Measurements from ENCODE around the gene SPATA6.
"Not testable (repeated sequence)": the region's sequence is repeated elsewhere in the genome, so short reads cannot be mapped to it uniquely, and the experiment has no call there.

Gene SPATA6

DNA sequence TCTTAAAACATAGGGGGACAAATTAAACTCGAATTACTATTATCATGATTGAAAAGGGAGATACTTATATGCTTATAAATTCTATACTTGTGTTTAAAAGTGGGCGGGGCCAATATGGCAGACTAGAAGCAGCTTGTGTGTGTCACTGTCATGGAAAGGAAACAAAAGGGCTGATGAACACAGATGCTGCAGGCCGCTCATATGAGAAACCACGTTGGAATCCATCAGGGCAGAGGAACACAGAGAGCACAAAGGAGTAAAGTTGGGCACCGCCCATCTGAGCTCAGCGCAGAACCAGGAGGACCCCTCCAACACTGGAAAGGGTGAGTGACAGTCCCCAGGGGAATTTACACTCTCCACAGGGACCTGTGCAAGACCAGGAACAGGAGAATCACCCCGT lies 142.5 kb downstream of the SPATA6 start:
- FAIRE-seq: no peak
- no peak for TF ChIP-seq POLR2AphosphoS5 (IDR thresholded peaks at IDR 0.05; ENCODE audit: low read depth, low read length)
- no peak for TF ChIP-seq POLR2A (IDR thresholded peaks at IDR 0.05; ENCODE audit: low read depth, low read length)
- no peak for TF ChIP-seq TAF1 (IDR thresholded peaks at IDR 0.05; ENCODE audit: borderline replicate concordance, low read depth, low read length)
- DNase-seq (ENCODE audit: insufficient read length): no peak

GRCh38 chr1:48311829-48312228 lies 160.2 kb downstream of the SPATA6 start:
- not testable (repeated sequence) for FAIRE-seq; DNase-seq (ENCODE audit: insufficient read length)

- no peak for DNase-seq (ENCODE audit: insufficient read length)
- no peak for TF ChIP-seq POLR2A (IDR thresholded peaks at IDR 0.05; ENCODE audit: low read depth, low read length)
- TF ChIP-seq TAF1 (IDR thresholded peaks at IDR 0.05; ENCODE audit: borderline replicate concordance, low read depth, low read length): no peak
- no peak for TF ChIP-seq POLR2AphosphoS5 (IDR thresholded peaks at IDR 0.05; ENCODE audit: low read depth, low read length)
These were observed 162.4 kb downstream of the SPATA6 start for GRCh38 chr1:48309564-48310082.

DNA sequence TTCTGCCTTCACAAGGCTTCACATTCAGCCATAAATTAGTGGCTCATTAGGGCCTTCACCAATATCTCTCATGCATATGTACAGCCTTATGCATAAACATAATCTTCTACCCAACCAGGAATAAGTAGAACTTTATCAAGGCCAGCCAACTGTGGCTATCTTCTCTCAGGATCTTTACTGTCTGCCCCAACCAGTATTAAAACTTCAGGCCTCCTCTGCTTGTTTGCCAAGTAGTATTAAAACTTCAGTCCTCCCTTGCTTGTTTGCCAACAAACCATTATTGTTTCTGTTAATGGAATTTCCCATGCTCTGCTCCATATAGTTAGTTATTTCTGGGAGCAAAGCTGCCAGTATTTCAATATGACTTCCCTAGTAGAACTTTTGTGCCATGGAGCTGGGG lies 169.4 kb downstream of the SPATA6 start:
- FAIRE-seq (no peak), DNase-seq (ENCODE audit: insufficient read length) (no peak)
- TF ChIP-seq TAF1 (IDR thresholded peaks at IDR 0.05; ENCODE audit: borderline replicate concordance, low read depth, low read length) (no peak), POLR2A (IDR thresholded peaks at IDR 0.05; ENCODE audit: low read depth, low read length) (no peak), POLR2AphosphoS5 (IDR thresholded peaks at IDR 0.05; ENCODE audit: low read depth, low read length) (no peak)

More at GRCh38 chr1:48309564-48310082, 162.4 kb downstream of the SPATA6 start:
- FAIRE-seq: no peak

GRCh38 chr1:48294656-48295055 lies 177.3 kb downstream of the SPATA6 start:
- DNase-seq (ENCODE audit: insufficient read length) (no peak), FAIRE-seq (no peak)
- TF ChIP-seq TAF1 (IDR thresholded peaks at IDR 0.05; ENCODE audit: borderline replicate concordance, low read depth, low read length) (no peak), POLR2AphosphoS5 (IDR thresholded peaks at IDR 0.05; ENCODE audit: low read depth, low read length) (no peak), POLR2A (IDR thresholded peaks at IDR 0.05; ENCODE audit: low read depth, low read length) (no peak)

GRCh38 chr1:48294094-48294493 lies 177.9 kb downstream of the SPATA6 start:
- not testable (repeated sequence) for DNase-seq (ENCODE audit: insufficient read length); FAIRE-seq

DNA sequence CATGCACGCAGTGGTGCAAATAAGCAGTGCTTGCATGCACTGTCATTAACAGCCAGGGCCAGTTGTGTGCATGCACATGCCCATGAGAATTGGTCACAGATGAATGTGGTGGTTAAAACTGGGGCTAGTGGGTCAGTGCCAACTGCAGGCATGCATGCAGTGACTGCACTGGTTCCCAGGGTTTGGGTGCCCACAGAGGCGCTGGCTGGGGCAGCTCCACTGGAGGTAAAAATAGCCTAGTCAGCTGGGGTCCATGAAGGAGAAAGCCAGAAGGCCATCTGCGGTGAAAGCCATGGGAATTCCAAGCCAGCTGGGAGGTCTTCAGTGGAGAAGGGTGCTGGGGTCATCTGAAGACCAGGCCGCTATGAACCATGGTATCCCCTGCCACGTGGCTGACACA lies 179.3 kb downstream of the SPATA6 start:
- no peak for TF ChIP-seq POLR2A (IDR thresholded peaks at IDR 0.05; ENCODE audit: low read depth, low read length)
- TF ChIP-seq TAF1 (IDR thresholded peaks at IDR 0.05; ENCODE audit: borderline replicate concordance, low read depth, low read length): no peak
- DNase-seq (ENCODE audit: insufficient read length) (no peak), FAIRE-seq (no peak)

DNA sequence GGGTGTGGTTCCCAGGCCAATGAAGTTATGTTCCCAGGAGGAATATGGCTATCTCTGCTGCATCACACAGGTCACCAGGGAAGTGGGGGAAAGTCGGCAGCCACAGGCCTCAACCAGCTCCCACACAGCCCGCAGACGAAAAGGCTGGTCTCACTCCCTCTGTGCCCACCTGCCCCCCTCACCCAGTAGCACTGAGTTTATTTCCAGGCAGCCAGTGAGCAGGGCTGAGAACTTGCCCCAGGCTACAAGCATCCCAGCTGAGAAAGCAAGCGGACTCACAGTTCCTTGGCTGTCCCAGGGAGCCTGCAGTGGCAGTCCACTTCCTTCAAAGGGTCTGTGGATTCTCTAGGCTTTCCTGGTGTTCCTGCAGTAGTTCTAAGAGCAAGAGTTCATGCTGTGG lies 180.6 kb downstream of the SPATA6 start:
- TF ChIP-seq TAF1 (IDR thresholded peaks at IDR 0.05; ENCODE audit: borderline replicate concordance, low read depth, low read length): no peak
- FAIRE-seq (no peak), DNase-seq (ENCODE audit: insufficient read length) (no peak)

DNA sequence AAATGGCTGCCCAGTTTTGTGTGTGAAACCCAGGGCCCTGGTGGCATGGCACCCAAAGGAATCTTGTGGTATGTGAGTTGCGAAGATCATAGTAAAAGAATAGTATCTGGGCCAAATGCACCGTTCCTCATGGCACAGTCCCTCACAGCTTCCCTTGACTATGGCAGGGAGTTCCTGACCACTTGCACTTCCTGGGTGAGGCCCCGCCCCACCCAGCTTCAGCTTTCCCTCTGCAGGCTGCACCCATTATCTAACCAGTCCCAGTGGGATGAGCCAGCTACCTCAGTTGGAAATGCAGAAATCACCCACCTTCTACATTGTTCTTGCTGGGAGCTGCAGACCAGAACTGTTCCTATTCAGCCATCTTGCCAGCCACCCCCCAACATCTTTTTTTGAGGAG lies 186.5 kb downstream of the SPATA6 start:
- TF ChIP-seq TAF1 (IDR thresholded peaks at IDR 0.05; ENCODE audit: borderline replicate concordance, low read depth, low read length): no peak
- no peak for TF ChIP-seq POLR2AphosphoS5 (IDR thresholded peaks at IDR 0.05; ENCODE audit: low read depth, low read length)
- no peak for TF ChIP-seq POLR2A (IDR thresholded peaks at IDR 0.05; ENCODE audit: low read depth, low read length)
- DNase-seq (ENCODE audit: insufficient read length) (no peak), FAIRE-seq (no peak)

DNA sequence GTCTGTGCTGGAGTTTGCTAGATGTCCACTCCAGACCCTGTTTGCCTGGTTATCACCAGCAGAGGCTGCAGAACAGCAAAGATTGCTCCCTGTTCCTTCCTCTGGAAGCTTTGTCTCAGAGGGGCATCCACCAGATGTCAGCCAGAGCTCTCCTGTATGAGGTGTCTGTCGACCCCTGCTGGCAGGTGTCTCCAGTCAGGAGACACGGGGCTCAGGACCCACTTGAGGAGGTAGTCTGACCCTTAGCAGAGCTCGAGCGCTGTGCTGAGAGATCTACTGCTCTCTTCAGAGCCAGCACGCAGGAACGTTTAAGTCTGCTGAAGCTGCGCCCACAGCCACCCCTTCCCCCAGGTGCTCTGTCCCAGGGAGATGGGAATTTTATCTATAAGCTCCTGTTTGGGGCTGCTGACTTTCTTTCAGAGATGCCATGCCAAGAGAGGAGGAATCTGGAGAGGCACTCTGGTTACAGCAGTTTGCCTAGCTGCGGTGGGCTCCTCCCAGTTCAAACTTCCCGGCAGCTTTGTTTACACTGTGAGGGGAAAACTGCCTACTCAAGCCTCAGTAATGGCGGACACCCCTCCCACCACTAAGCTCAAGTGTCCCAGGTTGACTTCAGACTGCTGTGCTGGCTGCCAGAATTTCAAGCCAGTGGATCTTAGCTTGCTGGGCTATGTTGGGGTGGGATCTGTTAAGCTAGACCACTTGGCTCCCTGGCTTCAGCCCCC lies 187.1 kb downstream of the SPATA6 start:
- not testable (repeated sequence) for FAIRE-seq

GRCh38 chr1:48282329-48282728 lies 189.7 kb downstream of the SPATA6 start:
- FAIRE-seq; DNase-seq (ENCODE audit: insufficient read length): not testable (repeated sequence)

More for the DNA sequence above, 187.1 kb downstream of the SPATA6 start:
- DNase-seq (ENCODE audit: insufficient read length): not testable (repeated sequence)

- FAIRE-seq; DNase-seq (ENCODE audit: insufficient read length): not testable (repeated sequence)
These were observed 194.6 kb downstream of the SPATA6 start for GRCh38 chr1:48277437-48277836.

DNA sequence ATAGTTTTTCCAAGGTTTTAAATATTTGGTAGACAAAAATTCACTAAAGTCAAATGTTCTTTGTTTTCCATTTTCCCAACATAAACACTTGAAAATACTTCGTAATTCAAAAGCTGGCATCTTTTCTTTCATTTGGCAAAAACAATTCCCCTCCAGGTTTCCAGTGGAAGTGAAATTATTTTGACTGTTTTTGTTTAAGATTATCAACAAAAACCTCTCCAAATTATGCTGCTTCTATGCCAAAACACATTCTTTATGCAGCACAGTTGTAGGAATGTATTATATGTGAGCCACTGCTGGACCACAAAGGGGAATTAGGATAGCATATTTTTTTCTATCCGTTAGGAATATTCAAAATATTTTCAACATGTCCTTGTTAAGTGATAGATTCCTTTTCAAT lies 205.4 kb downstream of the SPATA6 start:
- FAIRE-seq: no peak
- no peak for DNase-seq (ENCODE audit: insufficient read length)
- TF ChIP-seq TAF1 (IDR thresholded peaks at IDR 0.05; ENCODE audit: borderline replicate concordance, low read depth, low read length) (no peak), POLR2AphosphoS5 (IDR thresholded peaks at IDR 0.05; ENCODE audit: low read depth, low read length) (no peak), POLR2A (IDR thresholded peaks at IDR 0.05; ENCODE audit: low read depth, low read length) (no peak)

GRCh38 chr1:48263041-48263440 lies 209.0 kb downstream of the SPATA6 start:
- DNase-seq (ENCODE audit: insufficient read length) (no peak), FAIRE-seq (no peak)
- TF ChIP-seq POLR2AphosphoS5 (IDR thresholded peaks at IDR 0.05; ENCODE audit: low read depth, low read length) (no peak), TAF1 (IDR thresholded peaks at IDR 0.05; ENCODE audit: borderline replicate concordance, low read depth, low read length) (no peak), POLR2A (IDR thresholded peaks at IDR 0.05; ENCODE audit: low read depth, low read length) (no peak)
